Left ventricle myocardium inferior (tissue), 1 donor: ENCODE results near the gene USP6. TPM values are rescaled to one million over a fixed set of nuclear protein-coding genes. Genes with fewer than 3 reads are reported as not detected.
"Not testable (repeated sequence)": the region's sequence is repeated elsewhere in the genome, so short reads cannot be mapped to it uniquely, and the experiment has no call there.

ENCODE experiments used
- DNase-seq: peaks from one replicate; pipeline ENCODE4 v3.0.0-alpha.2; 2020
- H3K27ac ChIP-seq: fragments of 200-600 bp; replicated peaks from 2 replicates; pipeline ENCODE4 v1.8.0; 2021
- H3K27me3 ChIP-seq: fragments of 200-600 bp; 2 replicates; pipeline ENCODE4 v1.8.0; 2021; ENCODE audit warnings: low read depth
- H3K36me3 ChIP-seq: fragments of 200-600 bp; 2 replicates; pipeline ENCODE4 v1.8.0; 2021
- H3K4me1 ChIP-seq: fragments of 200-600 bp; 2 replicates; pipeline ENCODE4 v1.8.0; 2021
- H3K4me3 ChIP-seq: fragments of 200-600 bp; 2 replicates; pipeline ENCODE4 v1.8.0; 2021; ENCODE audit warnings: mild to moderate bottlenecking, moderate library complexity
- H3K9me3 ChIP-seq: fragments of 200-600 bp; replicated peaks from 2 replicates; pipeline ENCODE4 v1.8.0; 2021
- intact Hi-C: fragments of 100-400 bp; cut with micrococcal nuclease; formaldehyde crosslinking; loops from one replicate; pipeline ENCODE4 v1.11.0; 2022
- total RNA-seq: library from RNA; stranded (reverse); fragmentation: NEBNext Ultra II Directional; extraction: Animal tissue kit (Norgen Biotek cat#: 25700); gene quantifications from one replicate; pipeline ENCODE4 v1.2.1, GENCODE V29; 2021
- TF ChIP-seq, protein P1 (sequence below): fragments of 200-600 bp; IDR thresholded peaks from 2 replicates; pipeline ENCODE4 v1.8.0; 2021; ENCODE audit warnings: antibody characterized with exemption, mild to moderate bottlenecking, borderline replicate concordance
- donor health status: DM: no; HTN: yes; CAD: no; lungs with severe emphysema.

Gene USP6
- total RNA-seq, 1 donor from 2014 or later, result 0.05 TPM

DNA sequence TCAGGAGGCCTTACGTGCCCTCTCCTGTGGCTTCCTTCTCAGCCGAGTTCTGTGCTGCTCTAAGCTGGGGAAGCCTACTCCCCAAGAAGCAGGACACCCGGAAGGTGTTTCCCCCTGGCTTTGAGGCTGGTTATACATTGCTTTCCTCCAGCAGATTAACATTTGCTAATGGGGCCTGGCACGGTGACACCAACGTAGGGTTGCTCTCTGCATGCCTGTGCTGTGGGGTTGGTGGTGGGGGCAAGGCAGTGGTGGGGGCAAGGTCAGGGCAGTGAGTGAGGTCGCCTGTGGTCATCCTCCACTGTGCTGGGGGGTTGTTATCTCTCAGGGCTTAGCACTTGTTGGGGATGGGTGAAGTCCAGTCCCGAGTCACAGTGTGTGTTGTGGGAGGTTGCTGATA, 4.2 kb downstream of the USP6 start:
- H3K27ac ChIP-seq, result no peak overlapping the region
- intact Hi-C loops, result no loop called here
- no peaks in the 10 kb centered on the region for H3K9me3 ChIP-seq
- H3K4me1 ChIP-seq, result peaks cover 14% of the 10 kb centered on the region
- H3K36me3 ChIP-seq, result no peaks in the 10 kb centered on the region
- no peak for DNase-seq
- peaks cover 91% of the 10 kb centered on the region for H3K27me3 ChIP-seq
- H3K4me3 ChIP-seq, result no peak overlapping the region
- TF ChIP-seq, protein P1, sequence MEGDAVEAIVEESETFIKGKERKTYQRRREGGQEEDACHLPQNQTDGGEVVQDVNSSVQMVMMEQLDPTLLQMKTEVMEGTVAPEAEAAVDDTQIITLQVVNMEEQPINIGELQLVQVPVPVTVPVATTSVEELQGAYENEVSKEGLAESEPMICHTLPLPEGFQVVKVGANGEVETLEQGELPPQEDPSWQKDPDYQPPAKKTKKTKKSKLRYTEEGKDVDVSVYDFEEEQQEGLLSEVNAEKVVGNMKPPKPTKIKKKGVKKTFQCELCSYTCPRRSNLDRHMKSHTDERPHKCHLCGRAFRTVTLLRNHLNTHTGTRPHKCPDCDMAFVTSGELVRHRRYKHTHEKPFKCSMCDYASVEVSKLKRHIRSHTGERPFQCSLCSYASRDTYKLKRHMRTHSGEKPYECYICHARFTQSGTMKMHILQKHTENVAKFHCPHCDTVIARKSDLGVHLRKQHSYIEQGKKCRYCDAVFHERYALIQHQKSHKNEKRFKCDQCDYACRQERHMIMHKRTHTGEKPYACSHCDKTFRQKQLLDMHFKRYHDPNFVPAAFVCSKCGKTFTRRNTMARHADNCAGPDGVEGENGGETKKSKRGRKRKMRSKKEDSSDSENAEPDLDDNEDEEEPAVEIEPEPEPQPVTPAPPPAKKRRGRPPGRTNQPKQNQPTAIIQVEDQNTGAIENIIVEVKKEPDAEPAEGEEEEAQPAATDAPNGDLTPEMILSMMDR, result no peak

DNA sequence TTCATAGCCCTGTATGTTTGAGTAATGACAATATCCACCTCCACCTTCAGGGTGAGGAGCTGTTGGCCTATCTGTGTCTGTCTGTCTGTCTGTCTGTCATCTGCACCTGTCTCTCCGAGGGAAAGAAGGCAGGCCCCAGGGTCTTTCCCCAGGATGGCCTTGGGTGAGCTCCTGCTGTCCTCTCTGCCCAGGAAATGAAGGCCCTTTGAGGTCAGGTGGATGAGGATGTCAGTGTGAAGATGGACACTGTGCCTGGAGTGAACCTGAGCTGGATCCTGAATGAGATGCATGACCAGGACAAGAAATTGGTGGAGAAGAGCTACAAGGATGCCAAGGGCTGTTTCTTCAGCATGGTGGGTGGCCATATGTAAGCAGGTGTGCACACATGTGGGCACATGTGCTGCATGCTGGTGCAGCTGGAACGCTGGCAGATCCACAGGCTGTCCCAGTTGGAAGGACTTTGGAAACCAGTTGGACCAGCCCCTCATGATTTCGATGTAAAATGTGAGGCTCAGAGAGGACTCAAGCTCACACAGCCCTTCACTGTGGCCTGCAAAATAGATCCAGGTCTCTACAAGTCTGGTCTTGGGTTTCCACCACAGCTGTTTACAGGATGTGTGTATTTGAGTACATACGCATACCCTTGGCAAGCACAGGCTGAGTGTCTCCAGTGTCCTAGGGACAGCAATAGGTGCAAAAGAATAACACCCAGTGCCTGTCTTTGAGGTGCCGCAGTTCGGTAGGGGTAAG, 4.8 kb downstream of the USP6 start:
- Histone ChIP-seq H3K4me1 (peaks cover 14% of the 10 kb centered on the region), H3K27me3 (peaks cover 86% of the 10 kb centered on the region)
- H3K36me3 ChIP-seq, H3K27ac ChIP-seq, H3K9me3 ChIP-seq, H3K4me3 ChIP-seq, DNase-seq, intact Hi-C loops: not testable (repeated sequence)

DNA sequence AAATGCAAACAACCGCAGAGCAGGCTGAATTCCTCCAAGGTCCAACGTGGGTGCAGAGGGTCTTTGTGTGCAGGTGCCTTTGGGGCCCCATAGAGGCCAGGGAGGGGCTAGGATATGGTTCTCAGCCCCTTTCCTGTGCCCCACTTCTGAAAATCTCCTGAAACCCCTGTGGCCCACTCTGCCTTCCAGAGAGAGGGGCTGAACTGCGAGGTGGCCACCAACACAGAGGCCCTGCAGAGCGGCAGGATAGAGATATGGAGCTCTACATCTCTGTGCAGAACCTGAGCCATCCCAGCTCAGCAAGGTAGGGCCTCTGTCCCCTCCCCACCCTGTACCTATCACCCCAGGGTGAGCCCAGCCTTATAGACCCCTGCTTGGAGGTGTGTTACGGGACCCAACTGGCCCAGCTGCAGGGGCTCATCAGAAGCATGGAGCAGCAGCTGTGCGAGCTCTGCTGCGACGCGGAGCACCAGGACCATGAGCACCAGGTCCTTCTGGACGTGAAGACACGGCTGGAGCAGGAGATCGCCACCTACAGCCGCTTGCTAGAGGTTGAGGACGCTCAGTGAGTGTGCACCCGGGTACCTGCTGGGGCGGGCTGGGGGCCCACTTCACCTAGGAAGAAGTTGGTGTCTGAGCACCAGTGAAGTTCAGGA, 5.5 kb downstream of the USP6 start:
- intact Hi-C loops, result no loop called here
- Histone ChIP-seq H3K4me3 (no peak overlapping the region), H3K27me3 (peaks cover 82% of the 10 kb centered on the region), H3K4me1 (peaks cover 14% of the 10 kb centered on the region), H3K27ac (no peak overlapping the region), H3K36me3 (no peaks in the 10 kb centered on the region), H3K9me3 (no peaks in the 10 kb centered on the region)
- TF ChIP-seq, protein P1, result no peak
- no peak for DNase-seq

DNA sequence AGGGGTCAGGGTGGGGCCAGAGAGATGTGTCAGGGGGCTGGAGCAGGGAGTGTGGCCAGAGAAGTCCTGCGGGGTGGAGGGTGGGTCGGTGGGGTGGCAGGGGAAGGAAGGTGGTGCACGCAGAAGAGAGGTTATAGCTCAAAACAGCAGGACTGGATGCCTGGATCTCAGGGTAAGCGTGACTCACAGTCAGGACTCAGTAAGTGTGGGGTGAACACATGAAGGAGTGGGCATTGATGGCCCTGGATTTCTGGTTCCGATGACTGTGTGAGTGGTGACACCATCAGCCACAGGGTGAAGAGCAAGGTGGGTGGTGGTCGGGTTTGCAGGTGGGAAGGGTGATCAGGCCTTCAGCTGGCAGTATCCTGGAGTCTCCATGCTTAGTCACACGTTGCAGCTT, 6.2 kb downstream of the USP6 start:
- H3K27ac ChIP-seq, DNase-seq, intact Hi-C loops, H3K9me3 ChIP-seq, H3K36me3 ChIP-seq: not testable (repeated sequence)
- H3K4me3 ChIP-seq, result peak overlapping the region; percentile 62
- peaks cover 82% of the 10 kb centered on the region for H3K27me3 ChIP-seq
- H3K4me1 ChIP-seq, result peaks cover 14% of the 10 kb centered on the region

DNA sequence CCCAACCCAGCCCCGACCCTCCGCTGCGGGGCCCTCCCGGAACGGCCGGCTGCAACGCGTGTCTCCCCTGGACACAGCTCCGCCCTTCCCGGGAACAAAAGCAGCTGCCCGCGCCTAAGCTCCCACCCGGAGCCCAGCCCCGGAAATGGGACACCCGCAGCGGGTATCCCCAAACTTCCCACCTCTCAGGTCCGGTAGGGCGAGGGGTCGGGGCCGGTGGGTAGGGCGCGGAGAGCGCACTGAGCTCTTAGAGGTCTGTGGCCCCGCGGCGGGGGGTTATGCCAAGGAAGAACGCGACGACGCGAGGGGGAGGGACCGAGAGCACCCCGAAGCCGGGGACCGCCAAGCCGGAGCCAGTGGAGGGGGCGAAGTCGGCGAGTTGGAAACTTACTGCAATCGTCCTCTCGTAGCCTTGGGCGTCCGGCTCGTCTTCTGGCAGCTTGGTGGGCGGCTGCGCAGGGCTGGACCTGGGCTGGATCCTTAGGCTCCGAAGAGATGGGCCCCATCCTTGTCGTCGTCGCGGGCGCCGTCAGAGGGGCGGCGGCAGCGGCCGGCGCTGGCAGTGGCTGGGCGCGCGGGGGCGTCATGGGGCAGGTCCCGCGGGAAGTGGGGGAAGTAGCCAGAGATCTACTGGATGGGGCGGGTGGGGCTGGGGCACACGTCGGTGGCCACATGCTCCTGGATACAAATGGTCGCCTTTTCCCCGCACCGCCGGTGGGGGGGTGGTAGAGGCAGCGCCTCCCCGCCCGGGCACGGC, 6.9 kb downstream of the USP6 start:
- H3K9me3 ChIP-seq, result no peaks in the 10 kb centered on the region
- no peak for DNase-seq
- no peak overlapping the region for H3K27ac ChIP-seq
- intact Hi-C loops, result no loop called here
- H3K4me1 ChIP-seq, result peaks cover 14% of the 10 kb centered on the region
- H3K4me3 ChIP-seq, result peak overlapping the region; percentile 62
- H3K27me3 ChIP-seq, result peaks cover 82% of the 10 kb centered on the region
- H3K36me3 ChIP-seq, result no peaks in the 10 kb centered on the region
- TF ChIP-seq, protein P1, result no peak

DNA sequence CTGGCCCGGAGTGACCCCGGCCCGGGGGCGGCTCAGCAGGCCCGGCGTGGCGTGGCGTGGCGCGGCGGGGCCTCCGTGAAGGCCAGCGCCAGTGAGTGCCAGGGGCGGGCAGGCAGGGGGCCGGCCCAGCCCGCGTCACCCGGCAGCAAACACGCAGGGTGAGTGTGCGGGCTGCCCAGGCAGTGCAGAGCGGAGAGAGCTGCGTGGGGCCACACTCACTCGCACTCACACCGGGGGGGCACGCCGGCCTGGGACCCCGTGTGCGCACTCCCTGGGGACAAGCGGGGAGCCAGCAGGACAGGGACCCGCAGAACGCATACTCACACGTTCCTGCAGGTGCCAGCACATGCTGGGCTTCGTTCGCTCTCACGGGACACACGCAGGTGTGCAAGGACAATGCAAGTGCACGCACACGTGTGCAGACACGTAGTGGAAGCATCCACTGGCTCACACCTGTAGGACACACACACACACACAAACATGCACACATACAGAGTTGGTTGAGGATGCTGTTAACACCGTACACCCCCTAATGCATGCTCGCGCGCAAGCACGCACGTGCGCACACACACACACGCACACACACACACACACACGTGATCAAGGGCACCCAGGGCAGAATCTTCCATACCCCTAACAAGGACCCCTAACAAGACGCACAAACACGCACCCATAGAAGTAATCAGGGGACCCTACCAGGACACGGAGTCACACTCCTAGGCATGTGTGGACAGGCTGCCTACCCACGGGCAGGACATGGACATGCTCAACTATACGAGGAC, 7.7 kb downstream of the USP6 start:
- TF ChIP-seq, protein P1, result no peak
- peaks cover 79% of the 10 kb centered on the region for H3K27me3 ChIP-seq
- no peak for DNase-seq
- no peak overlapping the region for H3K27ac ChIP-seq
- intact Hi-C loops, result no loop called here
- H3K9me3 ChIP-seq, result no peaks in the 10 kb centered on the region
- no peaks in the 10 kb centered on the region for H3K36me3 ChIP-seq
- peaks cover 14% of the 10 kb centered on the region for H3K4me1 ChIP-seq
- H3K4me3 ChIP-seq, result peak overlapping the region; percentile 62

DNA sequence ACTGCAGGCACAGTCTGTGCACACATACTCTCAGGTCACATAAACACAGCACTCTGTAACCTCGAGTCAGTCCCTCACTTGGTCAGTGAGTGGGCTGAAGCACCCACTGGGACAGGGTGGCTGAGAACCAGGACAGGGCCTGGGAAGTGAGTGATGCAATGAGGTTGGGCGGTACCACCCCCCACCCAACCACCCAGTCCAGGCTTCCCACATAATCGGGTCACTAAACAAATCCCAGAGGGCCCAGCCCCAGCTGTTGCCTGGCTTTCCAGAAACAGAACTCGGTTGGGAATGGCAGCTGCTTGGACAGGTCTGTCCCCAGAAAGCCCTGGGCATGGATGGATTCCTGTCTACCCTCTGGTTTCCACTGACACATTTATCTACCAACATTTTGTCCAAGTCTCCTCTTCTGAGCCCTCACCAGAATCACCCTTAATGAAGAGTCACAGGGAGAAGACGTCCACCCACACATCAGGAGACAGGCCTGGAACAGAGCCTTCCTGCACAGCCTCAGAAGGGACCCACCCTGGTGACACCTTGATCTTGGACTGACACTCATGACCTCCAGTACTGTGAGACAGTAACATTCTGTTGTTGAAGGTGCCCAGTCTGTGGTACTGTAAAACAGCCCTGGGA, 8.4 kb downstream of the USP6 start:
- DNase-seq, H3K27ac ChIP-seq, H3K4me3 ChIP-seq, H3K9me3 ChIP-seq, H3K36me3 ChIP-seq, intact Hi-C loops: not testable (repeated sequence)
- peaks cover 14% of the 10 kb centered on the region for H3K4me1 ChIP-seq
- peaks cover 75% of the 10 kb centered on the region for H3K27me3 ChIP-seq

DNA sequence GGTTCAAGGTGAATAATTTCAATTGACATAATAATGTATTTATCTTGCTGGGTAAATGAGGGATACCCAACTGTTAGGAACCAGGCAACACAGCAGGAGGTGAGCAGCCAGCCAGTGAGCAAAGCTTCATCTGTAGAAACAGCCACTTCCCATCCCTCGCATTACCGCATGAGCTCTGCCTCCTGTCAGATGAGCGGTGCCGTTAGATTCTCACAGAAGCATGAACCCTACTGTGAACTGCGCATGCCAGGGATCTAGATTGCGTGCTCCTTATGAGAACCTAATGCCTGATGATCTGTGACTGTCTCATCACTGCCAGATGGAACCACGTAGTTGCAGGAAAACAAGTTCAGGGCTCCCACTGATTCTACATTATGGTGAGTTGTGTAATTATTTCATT, 9.1 kb downstream of the USP6 start:
- H3K36me3 ChIP-seq, H3K4me3 ChIP-seq, H3K9me3 ChIP-seq, DNase-seq, H3K27ac ChIP-seq, intact Hi-C loops: not testable (repeated sequence)
- Histone ChIP-seq H3K4me1 (peaks cover 14% of the 10 kb centered on the region), H3K27me3 (peaks cover 71% of the 10 kb centered on the region)
